Hepatocyte (in vitro differentiated cells): ENCODE results near the gene TRMO. TPM values are rescaled to one million over a fixed set of nuclear protein-coding genes. Genes with fewer than 3 reads are reported as not detected.

Experiments
- DNase-seq: peaks from one replicate; pipeline ENCODE4 v3.0.0-alpha.2; 2016; ENCODE audit warnings: low spot score
- H2AFZ ChIP-seq: fragments of 200-600 bp; sonication (generic); 2 replicates; pipeline ENCODE4 v1.6.0; 2016; ENCODE audit warnings: antibody characterized with exemption, mild to moderate bottlenecking
- H3K27ac ChIP-seq: fragments of 200-600 bp; sonication (generic); 2 replicates; pipeline ENCODE4 v1.5.1; 2016; ENCODE audit warnings: mild to moderate bottlenecking
- H3K27me3 ChIP-seq: fragments of 200-600 bp; sonication (generic); 2 replicates; pipeline ENCODE4 v1.6.1; 2016
- H3K36me3 ChIP-seq: fragments of 200-600 bp; sonication (generic); replicated peaks from 2 replicates; pipeline ENCODE4 v1.5.1; 2016; ENCODE audit warnings: low read depth; ENCODE audit not compliant: insufficient read depth
- H3K4me1 ChIP-seq: fragments of 200-600 bp; sonication (generic); 2 replicates; pipeline ENCODE4 v1.5.1; 2016; ENCODE audit warnings: mild to moderate bottlenecking, moderate library complexity; ENCODE audit not compliant: insufficient read depth
- H3K4me2 ChIP-seq: fragments of 200-600 bp; sonication (generic); 2 replicates; pipeline ENCODE4 v1.6.0; 2016
- H3K4me3 ChIP-seq: fragments of 200-600 bp; sonication (generic); 2 replicates; pipeline ENCODE4 v1.5.1; 2016; ENCODE audit warnings: mild to moderate bottlenecking
- H3K79me2 ChIP-seq: fragments of 200-600 bp; sonication (generic); 2 replicates; pipeline ENCODE4 v1.6.0; 2017; ENCODE audit warnings: mild to moderate bottlenecking
- H3K9me2 ChIP-seq: fragments of 200-600 bp; sonication (generic); replicated peaks from 2 replicates; pipeline ENCODE4 v1.6.0; 2017; ENCODE audit warnings: mild to moderate bottlenecking; ENCODE audit not compliant: insufficient read depth
- H3K9me3 ChIP-seq: fragments of 200-600 bp; sonication (generic); 2 replicates; pipeline ENCODE4 v1.5.1; 2016; ENCODE audit warnings: low read depth, mild to moderate bottlenecking
- H4K20me1 ChIP-seq: fragments of 200-600 bp; sonication (generic); 2 replicates; pipeline ENCODE4 v1.6.0; 2016; ENCODE audit warnings: mild to moderate bottlenecking; ENCODE audit not compliant: insufficient read depth, poor library complexity, severe bottlenecking
- CTCF ChIP-seq: fragments of 200-600 bp; sonication (generic); IDR thresholded peaks from 2 replicates; pipeline ENCODE4 v1.5.1; 2016; ENCODE audit warnings: antibody characterized with exemption, mild to moderate bottlenecking; ENCODE audit not compliant: poor library complexity
- EZH2 ChIP-seq: fragments of 200-600 bp; sonication (generic); IDR thresholded peaks from 2 replicates; pipeline ENCODE4 v1.6.1; 2016; ENCODE audit warnings: antibody characterized with exemption, mild to moderate bottlenecking, borderline replicate concordance
- EZH2phosphoT487 ChIP-seq: fragments of 200-600 bp; sonication (generic); IDR thresholded peaks from one replicate; pipeline ENCODE4 v1.6.1; 2018; ENCODE audit warnings: antibody characterized with exemption, mild to moderate bottlenecking, low read depth, moderate library complexity; ENCODE audit not compliant: unreplicated experiment, severe bottlenecking
- WGBS: methylation state at CpG from one replicate; pipeline ENCODE4 v1.1.6; 2016; ENCODE audit warnings: low lambda C conversion rate; ENCODE audit errors: missing lambda C conversion rate; 5-methylcytosine and 5-hydroxymethylcytosine counted together
- polyA plus RNA-seq: library from polyadenylated mRNA; unstranded; fragments of >200 nt; fragmentation: Nextera tagmentation; extraction: Ambion mirVana; gene quantifications from 2 replicates; pipeline ENCODE4 v1.2.1, GENCODE V29; 2016
- total RNA-seq: library from RNA; depleted of rRNA; stranded (reverse); fragments of >200 nt; gene quantifications from 2 replicates; pipeline ENCODE4 v1.2.3, GENCODE V29; 2014

Gene TRMO
- total and polyA plus RNA-seq, 2 experiments from 2014 or later: 10.8 to 22.6 TPM

DNA sequence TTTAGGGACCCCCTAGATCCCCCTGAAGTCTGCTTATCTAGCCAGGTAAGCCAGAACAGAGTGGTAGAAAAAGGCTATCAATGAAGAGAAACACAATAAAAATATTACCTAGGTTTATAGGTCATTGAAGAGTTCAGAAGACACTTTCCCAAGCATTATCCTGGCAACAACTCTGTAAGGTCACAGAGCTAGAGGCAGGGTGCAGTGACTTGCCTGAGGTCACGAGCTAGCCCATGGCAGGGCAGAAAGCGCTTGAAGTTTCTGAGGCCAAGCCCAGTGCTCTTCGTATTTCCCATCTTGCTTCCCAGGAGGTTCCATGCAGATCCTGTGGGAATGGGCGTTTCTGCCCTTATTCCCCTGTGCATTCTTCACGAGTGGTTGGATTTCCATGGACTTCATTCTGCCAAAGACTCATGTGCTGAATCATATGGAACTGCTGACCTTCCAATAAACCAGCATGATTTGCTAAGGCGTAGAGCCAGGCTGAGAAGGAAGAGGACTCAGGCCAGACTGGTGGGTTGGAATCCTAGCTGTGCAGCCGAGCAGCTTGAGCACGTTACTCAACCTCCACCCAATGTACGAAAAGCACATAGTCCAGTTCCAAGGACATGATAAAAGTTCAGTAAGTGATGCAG lies 22.1 kb downstream of the TRMO start:
- H3K4me1 ChIP-seq: no peaks in the 10 kb centered on the region
- H4K20me1 ChIP-seq: no peaks in the 10 kb centered on the region
- H3K4me3 ChIP-seq: no peak overlapping the region
- no peak for TF ChIP-seq EZH2
- no peak for TF ChIP-seq EZH2phosphoT487
- no peak for TF ChIP-seq CTCF
- H3K4me2 ChIP-seq: no peak overlapping the region
- peaks cover under 1% of the 10 kb centered on the region for H3K79me2 ChIP-seq
- 84% methylated on average over 9 of the region's 9 CpGs for WGBS
- DNase-seq: no peak
- H3K9me2 ChIP-seq: no peaks in the 10 kb centered on the region
- no peaks in the 10 kb centered on the region for H3K27me3 ChIP-seq
- H3K27ac ChIP-seq: no peak overlapping the region
- H2AFZ ChIP-seq: no peak overlapping the region
- H3K36me3 ChIP-seq: no peaks in the 10 kb centered on the region
- H3K9me3 ChIP-seq: no peaks in the 10 kb centered on the region

- no peak overlapping the region for H3K4me3 ChIP-seq
- WGBS: 68% methylated on average over 6 of the region's 6 CpGs
These were observed 26.5 kb downstream of the TRMO start for GRCh38 chr9:97895695-97896332.

DNA sequence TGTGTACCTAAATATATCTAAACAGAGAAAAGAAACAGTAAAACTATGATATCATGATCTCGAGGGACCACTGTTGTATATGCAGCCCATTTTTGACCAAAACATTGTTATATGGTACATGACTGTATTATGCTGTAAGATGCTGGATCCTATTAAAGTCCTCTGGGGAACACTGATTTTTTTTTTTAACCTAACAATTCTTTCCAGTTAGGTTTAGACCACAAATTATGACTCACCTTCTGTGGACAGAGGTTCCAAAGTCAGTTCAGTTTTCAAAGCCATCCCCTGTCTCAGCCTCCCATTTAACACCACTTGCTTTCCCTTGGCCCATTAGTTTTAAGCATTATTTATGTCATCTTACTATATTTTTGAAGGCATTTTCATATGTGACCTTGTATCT lies 27.1 kb downstream of the TRMO start:
- H2AFZ ChIP-seq: no peak overlapping the region
- no peak overlapping the region for H3K4me3 ChIP-seq
- no peak overlapping the region for H3K27ac ChIP-seq
- H3K9me2 ChIP-seq: no peaks in the 10 kb centered on the region
- TF ChIP-seq EZH2 (no peak), EZH2phosphoT487 (no peak), CTCF (no peak)
- H3K4me2 ChIP-seq: no peak overlapping the region
- H3K27me3 ChIP-seq: no peaks in the 10 kb centered on the region
- H3K79me2 ChIP-seq: no peaks in the 10 kb centered on the region
- no peaks in the 10 kb centered on the region for H3K9me3 ChIP-seq
- no peak for DNase-seq
- H3K4me1 ChIP-seq: no peaks in the 10 kb centered on the region
- H4K20me1 ChIP-seq: no peaks in the 10 kb centered on the region
- no peaks in the 10 kb centered on the region for H3K36me3 ChIP-seq
- 90% methylated on average over 1 of the region's 1 CpG for WGBS

More at GRCh38 chr9:97895695-97896332, 26.5 kb downstream of the TRMO start:
- no peaks in the 10 kb centered on the region for H4K20me1 ChIP-seq
- no peaks in the 10 kb centered on the region for H3K9me3 ChIP-seq
- no peak overlapping the region for H3K4me2 ChIP-seq
- no peak overlapping the region for H2AFZ ChIP-seq
- H3K4me1 ChIP-seq: no peaks in the 10 kb centered on the region
- no peak for DNase-seq
- no peaks in the 10 kb centered on the region for H3K27me3 ChIP-seq
- TF ChIP-seq CTCF: no peak
- TF ChIP-seq EZH2phosphoT487: no peak
- TF ChIP-seq EZH2: no peak
- no peaks in the 10 kb centered on the region for H3K79me2 ChIP-seq
- H3K27ac ChIP-seq: no peak overlapping the region
- no peaks in the 10 kb centered on the region for H3K9me2 ChIP-seq
- no peaks in the 10 kb centered on the region for H3K36me3 ChIP-seq
